GM18508 (cell line): Measurements from ENCODE around the gene M1AP.
"Not testable (repeated sequence)": the region's sequence is repeated elsewhere in the genome, so short reads cannot be mapped to it uniquely, and the experiment has no call there.

Experiments
- ATAC-seq: cut with Tn5 transposase; IDR thresholded peaks from one replicate; pipeline ENCODE4 v1.9.1; 2021; ENCODE audit warnings: moderate number of reproducible peaks; ENCODE audit not compliant: insufficient read depth, unreplicated experiment

M1AP gene

GRCh38 chr2:74653985-74654882 lies 6.1 kb upstream of the M1AP start, which contains the start of gene SEMA4F:
TSS of gene SEMA4F (plus strand) at chr2:74654247. CDS start at chr2:74654377, 130 bp downstream.
- ATAC-seq, result peak; percentile 96

- ATAC-seq, result peak; percentile 18
Observed at GRCh38 chr2:74653589-74653984, 5.5 kb upstream of the M1AP start.

GRCh38 chr2:74646834-74647482 lies 1.2 kb downstream of the M1AP start:
- no peak for ATAC-seq

DNA sequence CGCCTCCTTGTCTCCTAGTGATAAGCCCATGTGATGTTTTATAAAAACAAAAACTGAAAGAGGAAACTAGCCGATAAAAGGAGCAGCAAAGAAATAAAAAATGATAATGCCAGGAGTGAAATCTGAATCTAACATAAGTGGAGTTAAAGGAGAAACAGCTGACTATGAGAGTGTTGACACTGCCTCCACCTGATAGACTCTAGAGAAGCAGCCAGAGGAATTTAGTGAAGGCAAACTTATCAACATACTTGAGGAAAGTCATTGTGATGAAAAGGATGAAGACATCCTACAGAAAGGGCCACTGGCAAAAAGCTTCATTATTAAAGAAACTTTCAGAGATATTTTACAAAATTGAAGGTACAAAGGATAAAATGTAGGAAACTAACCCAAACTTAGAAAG lies 1.9 kb downstream of the M1AP start:
- ATAC-seq, result no peak

DNA sequence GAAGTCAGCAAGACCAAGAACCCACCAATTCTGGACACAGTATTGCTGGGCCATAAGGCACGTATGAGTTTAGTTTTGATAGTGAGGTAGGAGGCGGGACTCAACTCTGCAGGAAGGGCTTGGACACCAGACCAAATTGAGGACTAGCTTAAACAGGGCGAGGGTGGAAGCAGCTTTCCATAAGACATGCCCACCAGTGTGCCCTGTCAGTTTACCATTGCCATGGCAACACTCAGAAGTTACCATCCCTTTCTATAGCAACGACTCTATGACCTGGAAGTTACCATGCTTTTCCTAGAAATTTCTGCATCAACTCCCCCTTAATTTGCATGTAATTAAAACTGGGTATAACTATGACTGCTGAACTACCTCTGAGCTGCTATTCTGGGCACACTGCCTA lies 2.8 kb downstream of the M1AP start:
- no peak for ATAC-seq

- ATAC-seq, result no peak
Observed at GRCh38 chr2:74639550-74639949, 8.6 kb downstream of the M1AP start.

DNA sequence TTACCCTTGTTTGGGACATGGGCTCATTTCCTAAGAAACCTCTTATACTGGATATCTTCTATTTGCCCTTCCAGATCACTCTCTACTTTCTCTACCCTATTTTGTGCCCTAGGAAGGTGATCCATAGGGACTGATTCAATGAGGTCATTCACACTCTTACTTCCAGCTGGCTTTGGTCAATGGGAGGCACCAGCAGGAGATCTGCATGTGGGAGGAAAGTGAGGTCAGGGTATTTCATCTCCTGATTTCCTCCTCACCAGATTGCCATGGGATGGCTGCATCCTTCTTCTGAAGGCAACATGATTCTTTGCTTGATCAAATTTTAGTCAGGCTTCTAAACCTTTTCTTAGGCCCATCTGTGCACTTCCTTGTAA lies 15.2 kb downstream of the M1AP start:
- no peak for ATAC-seq

DNA sequence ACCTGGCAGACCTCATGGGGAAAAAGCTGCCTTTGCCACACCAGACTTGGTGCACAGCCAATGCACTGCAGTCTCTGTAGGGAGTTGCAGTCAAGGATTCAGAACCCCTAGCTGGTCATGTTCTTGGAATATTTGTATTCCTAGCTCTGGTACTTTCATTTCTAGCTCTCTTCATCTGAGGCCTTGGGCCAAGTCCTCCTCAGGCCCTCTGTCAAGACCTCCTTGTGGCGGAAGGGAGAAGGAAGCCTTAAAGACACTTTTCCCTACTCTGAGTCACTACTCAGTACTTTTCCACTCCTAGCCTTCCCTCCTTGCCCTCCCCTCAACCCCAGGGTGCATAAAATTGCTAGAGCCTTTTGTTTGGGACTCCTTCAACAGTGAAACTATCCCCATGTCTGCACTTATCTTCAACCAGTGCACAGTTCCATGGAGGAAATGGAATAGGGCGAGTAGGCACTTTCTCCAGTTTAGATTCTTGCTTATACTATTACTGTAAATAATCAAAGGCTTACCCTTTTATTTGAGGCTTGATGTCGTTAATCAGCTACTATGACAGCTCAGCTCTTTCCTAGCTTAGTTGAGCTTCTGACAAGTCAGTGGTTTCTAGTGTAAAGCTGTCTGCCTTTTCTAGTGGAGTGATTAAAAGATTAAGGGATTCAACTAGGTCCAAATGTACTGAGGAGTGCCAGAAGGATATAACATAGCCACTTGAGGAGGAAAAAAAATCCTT lies 15.8 kb downstream of the M1AP start:
- ATAC-seq, result no peak

- not testable (repeated sequence) for ATAC-seq
Observed at GRCh38 chr2:74630454-74630853, 17.7 kb downstream of the M1AP start.

DNA sequence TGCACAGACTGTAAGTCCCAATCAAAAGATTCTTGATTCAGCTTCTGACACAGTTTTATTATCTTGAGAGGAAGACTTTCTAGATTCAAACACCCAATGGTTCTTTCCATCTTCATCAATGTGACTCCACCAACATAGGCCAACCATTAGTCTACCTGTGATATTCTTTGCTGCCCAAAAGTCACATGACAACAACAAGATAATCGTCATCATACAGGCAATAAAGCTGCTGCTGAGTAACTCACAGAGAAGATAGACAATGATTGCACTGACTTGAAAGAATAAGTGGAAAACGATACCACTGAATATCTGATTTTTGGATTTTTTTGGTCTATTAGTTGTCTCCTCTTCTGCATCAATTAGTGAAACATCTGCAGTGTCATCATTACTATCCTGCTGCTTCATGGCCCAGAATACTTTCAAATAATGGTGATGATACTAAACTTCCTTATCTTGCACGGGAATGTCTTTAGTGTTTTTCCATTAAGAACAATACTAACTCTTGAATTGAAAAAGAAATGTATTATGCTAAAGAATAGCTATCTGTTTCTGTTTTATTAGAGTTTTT lies 19.5 kb downstream of the M1AP start:
- ATAC-seq, result no peak

GRCh38 chr2:74625658-74626425 lies 22.3 kb downstream of the M1AP start:
- no peak for ATAC-seq

DNA sequence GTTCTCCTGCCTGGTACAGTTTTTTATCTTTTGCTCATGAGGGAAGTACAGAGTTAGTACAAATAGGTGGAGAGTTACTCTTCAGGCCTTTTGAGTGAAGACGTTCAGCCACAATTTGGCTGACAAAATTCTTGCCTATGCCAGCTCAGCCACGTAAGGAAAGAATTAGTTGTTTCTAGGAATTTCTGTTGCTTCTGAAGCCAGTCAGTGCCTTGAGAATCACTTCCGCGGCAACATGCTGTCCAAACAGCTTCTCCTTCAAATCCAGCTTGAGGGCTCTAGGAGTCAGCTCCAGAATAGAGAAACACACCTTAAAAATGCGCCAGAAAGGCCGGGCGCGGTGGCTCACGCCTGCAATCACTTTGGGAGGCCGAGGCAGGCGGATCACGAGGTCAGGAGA lies 27.5 kb downstream of the M1AP start:
- ATAC-seq, result no peak

GRCh38 chr2:74619651-74620297 lies 28.4 kb downstream of the M1AP start:
- ATAC-seq, result no peak

DNA sequence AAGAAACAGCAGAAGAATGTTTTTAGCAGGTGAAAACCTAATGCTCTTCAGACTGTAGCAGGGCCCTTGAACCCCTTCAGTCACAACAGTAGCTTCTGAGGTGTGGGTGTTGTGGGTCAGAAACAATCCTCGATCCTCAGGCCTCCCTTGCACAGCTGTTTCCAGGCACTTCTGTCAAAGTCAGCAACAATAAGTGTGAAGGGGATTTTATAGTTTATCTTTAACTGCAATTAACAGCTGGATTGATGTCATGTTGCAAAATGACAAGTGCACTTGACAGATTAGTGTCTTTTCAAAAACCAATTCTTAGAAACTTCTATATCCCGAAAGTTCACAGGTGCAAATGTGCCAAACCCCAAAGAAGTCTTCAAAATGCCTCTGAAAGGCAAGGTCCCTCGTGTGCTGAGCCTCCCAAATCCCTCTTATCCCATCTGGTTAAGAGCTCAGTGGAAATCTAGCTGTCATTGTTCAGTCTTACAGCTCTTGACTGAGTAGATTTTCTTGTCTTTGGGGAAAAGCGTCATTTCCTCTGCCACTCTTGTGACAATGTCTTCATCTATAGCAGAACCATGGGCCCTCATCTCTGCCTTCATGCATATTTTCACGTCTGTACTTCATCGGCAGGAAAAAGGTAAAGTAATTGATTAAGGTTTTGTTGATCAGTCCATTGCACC lies 29.6 kb downstream of the M1AP start:
- no peak for ATAC-seq

DNA sequence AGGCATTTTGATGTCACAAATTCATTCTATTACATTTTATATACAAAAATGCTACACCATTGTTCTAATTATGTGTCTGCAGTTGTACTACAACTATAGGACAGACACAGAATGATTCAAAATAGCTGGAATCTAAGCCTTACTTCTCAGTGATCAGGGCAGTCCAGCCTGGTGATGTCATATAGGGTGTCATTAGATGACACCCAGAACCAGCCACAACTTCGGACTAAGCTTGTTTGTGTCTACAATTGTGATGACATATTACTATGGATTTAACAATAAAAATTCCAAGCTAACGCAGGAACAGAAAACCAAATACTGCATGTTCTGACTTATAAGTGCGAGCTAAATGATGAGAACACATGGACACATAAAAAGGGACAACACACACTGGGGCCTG lies 31.0 kb downstream of the M1AP start:
- ATAC-seq, result no peak

DNA sequence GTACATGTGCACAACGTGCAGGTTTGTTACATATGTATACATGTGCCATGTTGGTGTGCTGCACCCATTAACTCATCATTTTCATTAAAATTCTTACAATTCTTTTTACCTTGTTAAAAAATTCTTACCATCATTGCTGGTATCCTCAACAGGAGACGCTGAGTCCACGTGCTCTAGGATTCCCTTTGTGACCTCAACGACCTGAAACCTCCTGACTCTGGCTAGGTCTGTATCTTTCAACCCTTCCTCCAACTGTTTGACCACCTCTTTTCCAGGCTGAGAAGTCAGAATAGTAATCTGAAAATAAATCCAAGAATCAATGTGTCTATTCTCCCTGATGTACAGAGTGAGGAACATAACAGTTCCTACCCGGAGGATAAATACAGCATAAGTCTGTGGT lies 41.2 kb downstream of the M1AP start:
- ATAC-seq, result no peak

DNA sequence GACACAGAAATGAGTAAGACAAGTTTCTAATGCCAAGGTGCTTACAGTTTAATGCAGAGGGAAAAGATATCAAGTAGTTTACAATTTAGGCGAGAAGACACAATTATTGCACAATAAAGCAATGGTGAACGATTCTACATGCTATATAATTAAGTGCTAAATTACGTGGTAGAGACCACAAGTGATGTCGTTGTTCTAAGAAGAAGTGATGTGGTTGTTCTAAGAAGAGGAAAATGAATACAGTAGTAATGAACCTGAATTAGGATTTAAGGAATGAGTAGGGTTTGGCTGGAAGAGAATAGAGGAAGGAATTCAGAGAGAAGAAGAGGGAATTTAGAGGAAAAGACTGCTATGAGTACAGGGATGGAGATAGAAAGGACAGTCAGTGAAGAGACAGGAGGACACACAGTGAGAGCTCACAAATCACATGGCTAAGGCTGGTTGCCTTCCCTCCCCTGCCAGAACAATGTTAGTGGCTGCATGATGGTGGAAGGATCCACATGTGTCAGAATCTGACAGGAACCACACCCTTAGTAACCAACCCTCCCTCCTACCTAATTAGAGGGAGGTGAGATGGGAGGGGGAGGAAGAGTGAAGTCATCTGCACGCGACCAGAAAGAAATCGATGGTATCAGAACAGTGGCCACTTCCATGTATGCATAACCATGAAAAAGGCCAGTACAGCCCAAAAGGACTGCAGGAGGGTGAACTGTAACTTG lies 44.7 kb downstream of the M1AP start:
- ATAC-seq, result no peak

GRCh38 chr2:74602586-74603281 lies 45.4 kb downstream of the M1AP start:
- ATAC-seq, result no peak
